Activated T-cell treated with anti-CD3 and anti-CD28 coated beads, Interleukin-2, amount 50 U/mL, for 72 hours (primary cell): Measurements from ENCODE around the gene CLIP1. TPM values are rescaled to one million over a fixed set of nuclear protein-coding genes. Genes with fewer than 3 reads are reported as not detected.
"Not testable (repeated sequence)": the region's sequence is repeated elsewhere in the genome, so short reads cannot be mapped to it uniquely, and the experiment has no call there.

ENCODE experiments used
- ATAC-seq, 2 donors: fragments of 150-1000 bp; cut with Tn5 transposase; replicated peaks in 1 of 2; 2 replicates each; pipeline ENCODE4 v1.10.0; 2021; ENCODE audit warnings: moderate library complexity in 2 of 2, mild to moderate bottlenecking in 1 of 2
- DNase-seq, 2 donors: peaks; one replicate each; pipeline ENCODE4 v3.0.0; 2021 to 2022; ENCODE audit warnings: mixed read lengths in 1 of 2
- H3K27ac Mint-ChIP-seq: one replicate; pipeline ENCODE4 v1.8.0; 2022; ENCODE audit warnings: mild to moderate bottlenecking, moderate library complexity, mixed read lengths
- H3K27me3 Mint-ChIP-seq: one replicate; pipeline ENCODE4 v1.8.0; 2022; ENCODE audit warnings: low read depth, mixed read lengths
- H3K36me3 Mint-ChIP-seq, 2 donors: one replicate each; pipeline ENCODE4 v1.8.0; 2022; ENCODE audit warnings: mixed read lengths in 2 of 2, mild to moderate bottlenecking in 1 of 2; ENCODE audit not compliant: insufficient read depth in 2 of 2
- H3K4me1 Mint-ChIP-seq: one replicate; pipeline ENCODE4 v1.8.0; 2022; ENCODE audit warnings: low read depth, mixed read lengths
- H3K4me3 Mint-ChIP-seq, 2 donors: one replicate each; pipeline ENCODE4 v1.8.0; 2022; ENCODE audit warnings: mild to moderate bottlenecking in 2 of 2, mixed read lengths in 2 of 2, moderate library complexity in 2 of 2
- H3K9me3 Mint-ChIP-seq, 2 donors: one replicate each; pipeline ENCODE4 v1.8.0; 2022; ENCODE audit warnings: mixed read lengths in 2 of 2
- total RNA-seq, 2 donors: library from RNA; stranded (reverse); gene quantifications; one replicate each; pipeline ENCODE4 v1.2.3, GENCODE V29; 2022

CLIP1 gene
- total RNA-seq, 2 donors from 2014 or later, result 87.3 to 108 TPM

GRCh38 chr12:122421187-122421820 is 1.2 kb downstream of the CLIP1 start:
- peak; percentile 30 to 41 for DNase-seq
- no peaks in the 10 kb centered on the region for H3K9me3 Mint-ChIP-seq
- ATAC-seq, result no peak
- peak overlapping the region; percentile 99 for H3K27ac Mint-ChIP-seq
- H3K27me3 Mint-ChIP-seq, result no peaks in the 10 kb centered on the region
- H3K4me1 Mint-ChIP-seq, result peaks cover 54% of the 10 kb centered on the region
- peaks cover 1 to 5% of the 10 kb centered on the region in 2 donors for H3K36me3 Mint-ChIP-seq
- peak overlapping the region; percentile 91 to 100 for H3K4me3 Mint-ChIP-seq

- DNase-seq (peak; percentile 26 to 33), ATAC-seq (no peak)
- Mint-ChIP-seq H3K9me3 (no peaks in the 10 kb centered on the region), H3K4me3 (peak overlapping the region; percentile 91 to 100), H3K4me1 (peaks cover 55% of the 10 kb centered on the region), H3K36me3 (peaks cover 1 to 5% of the 10 kb centered on the region in 2 donors), H3K27me3 (no peaks in the 10 kb centered on the region), H3K27ac (peak overlapping the region; percentile 99)
Measured at GRCh38 chr12:122420471-122421162, 1.9 kb downstream of the CLIP1 start.

- not testable (repeated sequence) for H3K27me3 Mint-ChIP-seq, H3K4me3 Mint-ChIP-seq, H3K9me3 Mint-ChIP-seq, H3K27ac Mint-ChIP-seq, ATAC-seq, H3K36me3 Mint-ChIP-seq, DNase-seq
- peaks cover 59% of the 10 kb centered on the region for H3K4me1 Mint-ChIP-seq
Measured at GRCh38 chr12:122419094-122419493, 3.4 kb downstream of the CLIP1 start.

DNA sequence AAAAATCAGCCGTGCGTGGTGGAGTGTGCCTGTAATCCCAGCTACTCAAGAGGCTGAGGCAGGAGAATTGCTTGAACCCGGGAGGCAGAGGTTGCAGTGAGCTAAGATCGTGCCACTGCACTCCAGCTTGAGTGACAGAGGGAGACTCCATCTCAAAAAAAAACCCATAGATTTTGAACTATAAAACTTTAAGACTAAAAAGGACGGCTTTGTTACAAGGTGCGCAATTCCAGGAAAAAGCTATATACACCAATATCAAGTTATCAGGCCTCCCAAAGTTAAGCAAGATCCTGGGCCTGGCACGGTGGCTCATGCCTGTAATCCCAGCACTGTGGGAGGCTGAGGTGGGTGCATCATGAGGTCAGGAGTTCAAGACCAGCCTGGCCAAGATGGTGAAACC is 6.8 kb downstream of the CLIP1 start:
- H3K27ac Mint-ChIP-seq, H3K27me3 Mint-ChIP-seq, DNase-seq, H3K4me3 Mint-ChIP-seq, H3K9me3 Mint-ChIP-seq, ATAC-seq: not testable (repeated sequence)
- Mint-ChIP-seq H3K4me1 (peaks cover 73% of the 10 kb centered on the region), H3K36me3 (peaks cover 5 to 15% of the 10 kb centered on the region in 2 donors)

- Mint-ChIP-seq H3K27me3 (no peaks in the 10 kb centered on the region), H3K36me3 (peaks cover 5 to 15% of the 10 kb centered on the region in 2 donors), H3K9me3 (no peaks in the 10 kb centered on the region), H3K4me3 (peak overlapping the region; percentile 80 to 99), H3K27ac (peak overlapping the region; percentile 100), H3K4me1 (peaks cover 65% of the 10 kb centered on the region)
- no peak for DNase-seq
- ATAC-seq, result no peak
Measured at GRCh38 chr12:122413516-122414404, 8.7 kb downstream of the CLIP1 start.

- Mint-ChIP-seq H3K36me3 (peaks cover 5 to 15% of the 10 kb centered on the region in 2 donors), H3K27ac (peak overlapping the region; percentile 100), H3K4me1 (peaks cover 56% of the 10 kb centered on the region), H3K4me3 (peak overlapping the region; percentile 80 to 99), H3K27me3 (no peaks in the 10 kb centered on the region), H3K9me3 (no peaks in the 10 kb centered on the region)
- peak; percentile 81 to 83 for ATAC-seq
- DNase-seq, result no peak
Measured at GRCh38 chr12:122412851-122413433, 9.5 kb downstream of the CLIP1 start.

GRCh38 chr12:122411537-122411936 is 10.9 kb downstream of the CLIP1 start:
- ATAC-seq (no peak), DNase-seq (no peak)
- peaks cover 61% of the 10 kb centered on the region for H3K4me1 Mint-ChIP-seq
- peak overlapping the region; percentile 46 to 76 for H3K4me3 Mint-ChIP-seq
- peaks cover 8 to 15% of the 10 kb centered on the region in 2 donors for H3K36me3 Mint-ChIP-seq
- H3K27ac Mint-ChIP-seq, result peak overlapping the region; percentile 97
- no peaks in the 10 kb centered on the region for H3K9me3 Mint-ChIP-seq
- no peaks in the 10 kb centered on the region for H3K27me3 Mint-ChIP-seq

- no peak for DNase-seq
- no peaks in the 10 kb centered on the region for H3K9me3 Mint-ChIP-seq
Measured at GRCh38 chr12:122407208-122407607, 15.3 kb downstream of the CLIP1 start.

DNA sequence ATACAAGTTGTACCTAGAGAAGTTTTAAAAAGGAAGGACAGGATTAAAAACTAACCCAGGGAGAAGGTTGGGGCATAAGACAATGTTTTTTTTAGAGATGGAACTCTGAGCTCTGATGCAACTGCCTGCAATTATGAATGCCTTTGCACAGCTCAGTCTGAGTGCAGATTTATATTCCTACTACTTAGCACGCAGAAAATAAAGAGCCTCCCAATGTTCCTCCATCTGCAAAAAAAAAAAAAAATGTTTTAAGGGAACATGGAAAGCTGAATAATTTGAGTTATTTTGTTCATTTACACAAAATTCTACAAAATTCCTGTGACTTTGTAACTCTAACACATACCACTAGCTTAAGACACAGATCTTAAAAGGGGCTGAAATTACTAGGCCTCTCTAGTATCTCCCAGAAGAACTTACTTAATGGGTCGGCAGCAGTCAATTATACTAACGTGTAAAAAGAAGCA is 15.7 kb downstream of the CLIP1 start:
- Mint-ChIP-seq H3K4me3 (peak overlapping the region in 1 of 2 donors; percentile 24), H3K27ac (peak overlapping the region; percentile 97), H3K36me3 (peaks cover 12 to 20% of the 10 kb centered on the region in 2 donors), H3K9me3 (no peaks in the 10 kb centered on the region), H3K27me3 (no peaks in the 10 kb centered on the region), H3K4me1 (peaks cover 68% of the 10 kb centered on the region)
- DNase-seq (peak in 1 of 2 donors; percentile 16), ATAC-seq (peak; percentile 37 to 53)

More at GRCh38 chr12:122407208-122407607, 15.3 kb downstream of the CLIP1 start:
- no peaks in the 10 kb centered on the region for H3K27me3 Mint-ChIP-seq
- peaks cover 12 to 20% of the 10 kb centered on the region in 2 donors for H3K36me3 Mint-ChIP-seq
- no peak for ATAC-seq
- H3K4me1 Mint-ChIP-seq, result peaks cover 68% of the 10 kb centered on the region
- H3K4me3 Mint-ChIP-seq, result peak overlapping the region in 1 of 2 donors; percentile 24
- H3K27ac Mint-ChIP-seq, result peak overlapping the region; percentile 97

GRCh38 chr12:122403831-122404230 is 18.6 kb downstream of the CLIP1 start:
- peaks cover 8 to 11% of the 10 kb centered on the region in 2 donors for H3K36me3 Mint-ChIP-seq

GRCh38 chr12:122403115-122403770 is 19.2 kb downstream of the CLIP1 start:
- Mint-ChIP-seq H3K36me3 (peaks cover 8 to 11% of the 10 kb centered on the region in 2 donors), H3K9me3 (no peaks in the 10 kb centered on the region), H3K27ac (peak overlapping the region; percentile 70), H3K4me1 (peaks cover 73% of the 10 kb centered on the region), H3K27me3 (no peaks in the 10 kb centered on the region), H3K4me3 (peak overlapping the region; percentile 36 to 66)
- DNase-seq, result peak in 1 of 2 donors; percentile 30
- peak; percentile 64 to 66 for ATAC-seq

More at GRCh38 chr12:122403831-122404230, 18.6 kb downstream of the CLIP1 start:
- Mint-ChIP-seq H3K9me3 (no peaks in the 10 kb centered on the region), H3K27ac (peak overlapping the region; percentile 70), H3K4me1 (peaks cover 73% of the 10 kb centered on the region), H3K27me3 (no peaks in the 10 kb centered on the region), H3K4me3 (peak overlapping the region; percentile 30 to 36)
- ATAC-seq, result peak; percentile 28 to 34
- DNase-seq, result peak in 1 of 2 donors; percentile 36

DNA sequence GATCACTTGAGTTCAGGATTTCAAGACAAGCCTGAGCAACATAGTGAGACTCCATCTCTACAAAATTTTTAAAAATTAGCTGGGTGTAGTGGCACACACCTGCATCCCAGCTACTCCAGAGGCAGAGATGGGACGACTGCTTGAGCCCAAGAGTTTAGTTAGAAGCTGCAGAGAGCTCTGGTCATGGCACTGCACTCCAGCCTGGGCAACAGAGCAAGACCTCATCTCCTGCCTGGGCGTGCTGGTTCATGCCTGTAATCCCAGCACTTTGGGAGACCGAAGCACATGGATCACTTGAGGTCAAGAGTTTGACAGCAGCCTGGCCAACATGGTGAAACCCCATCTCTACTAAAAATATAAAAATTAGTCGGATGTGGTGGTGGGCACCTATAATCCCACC is 20.2 kb downstream of the CLIP1 start:
- peaks cover 68% of the 10 kb centered on the region for H3K4me1 Mint-ChIP-seq

More for the DNA sequence above, 20.2 kb downstream of the CLIP1 start:
- Mint-ChIP-seq H3K27ac (no peak overlapping the region), H3K4me3 (no peak overlapping the region), H3K36me3 (peaks cover 6 to 11% of the 10 kb centered on the region in 2 donors), H3K27me3 (no peaks in the 10 kb centered on the region), H3K9me3 (no peaks in the 10 kb centered on the region)
- ATAC-seq (no peak), DNase-seq (no peak)
